IgD-negative memory B cell (primary cell): ENCODE measurements around the gene DEDD2. TPM values are rescaled to one million over a fixed set of nuclear protein-coding genes. Genes with fewer than 3 reads are reported as not detected.

Source experiments
- H3K27ac Mint-ChIP-seq, 3 donors: one replicate each; pipeline ENCODE4 v1.8.0; 2020 to 2022; ENCODE audit warnings: mild to moderate bottlenecking in 3 of 3, mixed read lengths in 3 of 3, moderate library complexity in 1 of 3
- H3K27me3 Mint-ChIP-seq: one replicate; pipeline ENCODE4 v1.8.0; 2021; ENCODE audit warnings: mixed read lengths
- H3K36me3 Mint-ChIP-seq: one replicate; pipeline ENCODE4 v1.8.0; 2020; ENCODE audit warnings: mild to moderate bottlenecking, mixed read lengths
- H3K4me1 Mint-ChIP-seq, 3 donors: one replicate each; pipeline ENCODE4 v1.8.0; 2020 to 2022; ENCODE audit warnings: mixed read lengths in 3 of 3, mild to moderate bottlenecking in 1 of 3
- H3K4me3 Mint-ChIP-seq, 4 donors: one replicate each; pipeline ENCODE4 v1.8.0; 2020 to 2022; ENCODE audit warnings: mild to moderate bottlenecking in 4 of 4, mixed read lengths in 4 of 4, moderate library complexity in 3 of 4
- H3K9me3 Mint-ChIP-seq, 3 donors: one replicate each; pipeline ENCODE4 v1.8.0; 2020 to 2021; ENCODE audit warnings: mixed read lengths in 3 of 3, mild to moderate bottlenecking in 1 of 3
- polyA plus RNA-seq: library from polyadenylated mRNA; unstranded; fragments of 300-500 nt; fragmentation: Illumina TruSeq; gene quantifications from one replicate; pipeline ENCODE4 v1.2.3, GENCODE V29; 2021

Gene DEDD2
- polyA plus RNA-seq, 1 donor from 2014 or later: 159 TPM

DNA sequence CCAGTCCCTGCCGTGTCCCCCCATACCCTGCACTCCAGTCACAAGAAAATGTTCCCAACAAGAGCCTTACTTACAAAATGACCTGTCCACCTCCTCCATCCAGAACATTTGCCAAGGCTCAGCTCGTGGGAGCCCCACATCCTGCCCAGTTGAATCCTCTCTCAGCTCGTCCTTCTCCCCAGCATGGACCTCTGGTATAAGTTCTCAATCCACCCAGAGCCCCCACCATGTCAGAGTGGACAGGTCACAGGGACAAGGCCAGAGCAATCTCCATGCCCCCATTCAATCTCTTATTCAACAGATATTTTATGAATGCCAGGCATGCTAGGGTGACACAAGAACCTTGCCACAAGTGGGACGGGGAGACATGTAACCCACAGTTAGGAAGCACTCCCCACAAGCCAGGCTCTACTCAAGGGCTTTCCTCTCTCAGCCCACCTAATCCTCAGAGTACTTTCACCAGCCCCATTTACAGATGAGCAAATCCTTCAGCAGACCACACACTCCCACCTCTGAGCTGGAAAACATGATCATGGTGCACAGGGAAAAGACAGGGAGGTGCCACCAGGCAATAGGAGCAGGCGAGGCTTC lies 15.1 kb downstream of the DEDD2 start:
- Mint-ChIP-seq H3K9me3 (no peaks in the 10 kb centered on the region), H3K27ac (peak overlapping the region; percentile 97 to 98 (median 98)), H3K4me3 (peak overlapping the region; percentile 76 to 88 (median 84)), H3K27me3 (peaks cover 1% of the 10 kb centered on the region), H3K36me3 (peaks cover 6% of the 10 kb centered on the region), H3K4me1 (peaks cover 48 to 59% (median 58%) of the 10 kb centered on the region in 3 donors)

DNA sequence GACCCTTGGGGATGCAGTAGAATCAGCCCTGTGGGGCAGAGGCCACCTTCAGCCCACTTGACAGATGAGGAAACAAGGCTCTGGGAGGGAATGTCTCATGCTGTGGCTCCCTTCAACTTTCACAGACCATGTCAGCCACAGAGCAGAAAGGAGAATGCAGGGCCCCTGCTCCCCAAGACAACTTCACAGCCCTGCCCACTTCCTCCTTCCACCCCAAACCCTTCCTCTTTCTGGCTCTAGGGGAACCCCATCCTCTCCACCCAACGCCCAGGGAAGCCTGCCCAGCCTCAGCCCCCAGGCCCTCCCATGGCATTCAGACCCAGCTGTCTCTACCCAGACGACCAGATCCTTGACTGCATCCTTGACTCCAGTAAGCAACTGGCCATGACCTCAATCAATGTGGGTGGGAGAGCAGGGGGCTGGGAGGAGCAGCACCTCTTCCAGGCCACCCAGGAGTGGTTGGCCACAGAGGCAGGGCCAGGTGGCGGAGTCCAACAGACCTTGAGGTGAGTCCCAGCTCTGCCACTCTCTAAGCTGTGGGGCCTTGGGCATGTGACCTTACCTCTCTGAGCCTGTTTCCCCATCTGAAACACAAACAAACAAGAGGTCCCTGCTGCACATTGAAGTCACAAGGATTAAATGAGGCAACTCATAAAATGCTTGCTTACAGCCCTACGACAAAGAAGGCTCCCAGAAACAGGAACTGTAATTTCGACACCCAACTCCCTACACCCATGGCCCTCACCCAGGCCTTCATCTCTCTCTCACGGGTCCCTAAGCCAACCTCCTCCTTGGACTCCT lies 15.8 kb downstream of the DEDD2 start:
- H3K27ac Mint-ChIP-seq: peak overlapping the region; percentile 97 to 98 (median 98)
- peak overlapping the region; percentile 76 to 88 (median 84) for H3K4me3 Mint-ChIP-seq
- peaks cover 1% of the 10 kb centered on the region for H3K27me3 Mint-ChIP-seq
- H3K36me3 Mint-ChIP-seq: peaks cover 6% of the 10 kb centered on the region
- H3K9me3 Mint-ChIP-seq: no peaks in the 10 kb centered on the region
- H3K4me1 Mint-ChIP-seq: peaks cover 48 to 65% (median 60%) of the 10 kb centered on the region in 3 donors

DNA sequence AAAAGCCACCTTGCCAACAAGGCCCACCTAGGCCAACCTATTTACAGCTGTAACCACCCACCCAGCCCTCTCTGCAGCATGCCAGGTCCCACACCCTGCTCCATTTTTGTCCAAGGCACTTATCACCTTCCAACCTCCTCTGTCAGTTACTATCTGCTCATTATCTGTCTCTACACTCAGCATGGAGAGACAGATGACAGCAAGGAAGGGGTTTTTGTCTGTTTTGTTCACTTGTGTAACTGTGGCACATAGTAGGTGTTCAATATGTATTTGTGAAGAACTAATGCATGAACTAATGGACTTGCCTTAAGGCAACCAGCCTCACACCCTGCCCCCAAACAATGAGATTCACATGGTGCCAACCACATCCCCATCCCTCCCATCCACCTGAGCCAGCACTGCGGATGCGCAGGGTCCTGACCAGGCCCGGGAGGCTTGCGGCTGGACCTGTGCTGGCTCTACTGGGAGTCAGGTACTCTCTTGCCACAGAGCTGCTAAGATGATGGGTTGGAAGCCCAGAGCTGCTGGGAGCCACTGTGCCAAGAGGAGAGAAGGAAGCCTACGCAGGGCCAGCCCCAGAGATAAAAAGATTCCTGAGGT lies 17.3 kb downstream of the DEDD2 start:
- Mint-ChIP-seq H3K27ac (peak overlapping the region; percentile 97 to 98 (median 97)), H3K4me3 (peak overlapping the region; percentile 80 to 92 (median 84)), H3K36me3 (peaks cover 4% of the 10 kb centered on the region)

DNA sequence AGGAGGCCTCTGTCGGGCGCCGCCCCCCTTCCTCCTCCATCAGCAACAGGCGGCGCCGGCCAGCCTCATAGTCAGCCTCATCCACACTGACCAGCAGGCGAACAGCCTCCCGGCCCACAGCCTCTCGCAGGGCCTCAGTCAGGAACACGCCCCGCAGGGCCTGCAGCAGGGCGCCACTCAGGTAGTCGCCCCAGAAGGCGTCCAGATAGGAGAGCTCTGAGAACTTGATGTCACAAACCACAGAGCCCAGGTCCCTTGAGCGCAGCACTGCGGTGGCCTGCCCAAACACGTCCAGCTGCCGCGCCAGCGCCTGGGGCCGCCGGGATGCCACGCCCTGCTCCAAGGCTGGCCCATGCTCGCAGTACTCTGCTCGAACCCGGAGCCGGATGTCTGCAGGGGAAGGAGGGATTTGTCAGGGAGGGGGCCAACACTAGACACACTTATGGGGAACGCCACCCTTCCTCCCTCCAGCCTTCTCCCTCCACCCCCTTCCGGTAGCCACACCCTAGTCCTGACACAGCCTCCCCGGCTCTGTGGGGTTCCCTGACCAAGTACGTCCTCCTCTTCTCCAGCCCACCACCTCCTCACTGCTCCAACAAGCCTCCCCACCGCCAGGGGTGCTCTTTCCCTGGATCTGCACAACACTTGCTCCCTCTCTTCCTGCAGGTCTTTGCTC lies 17.9 kb downstream of the DEDD2 start:
- Mint-ChIP-seq H3K4me3 (peak overlapping the region; percentile 80 to 92 (median 84)), H3K9me3 (no peaks in the 10 kb centered on the region), H3K36me3 (peaks cover 4% of the 10 kb centered on the region), H3K4me1 (peaks cover 44 to 66% (median 57%) of the 10 kb centered on the region in 3 donors), H3K27ac (peak overlapping the region; percentile 97 to 98 (median 97)), H3K27me3 (peaks cover 1% of the 10 kb centered on the region)

More for the DNA sequence above, 17.3 kb downstream of the DEDD2 start:
- H3K27me3 Mint-ChIP-seq: peaks cover 1% of the 10 kb centered on the region
- no peaks in the 10 kb centered on the region for H3K9me3 Mint-ChIP-seq
- H3K4me1 Mint-ChIP-seq: peaks cover 44 to 69% (median 63%) of the 10 kb centered on the region in 3 donors

DNA sequence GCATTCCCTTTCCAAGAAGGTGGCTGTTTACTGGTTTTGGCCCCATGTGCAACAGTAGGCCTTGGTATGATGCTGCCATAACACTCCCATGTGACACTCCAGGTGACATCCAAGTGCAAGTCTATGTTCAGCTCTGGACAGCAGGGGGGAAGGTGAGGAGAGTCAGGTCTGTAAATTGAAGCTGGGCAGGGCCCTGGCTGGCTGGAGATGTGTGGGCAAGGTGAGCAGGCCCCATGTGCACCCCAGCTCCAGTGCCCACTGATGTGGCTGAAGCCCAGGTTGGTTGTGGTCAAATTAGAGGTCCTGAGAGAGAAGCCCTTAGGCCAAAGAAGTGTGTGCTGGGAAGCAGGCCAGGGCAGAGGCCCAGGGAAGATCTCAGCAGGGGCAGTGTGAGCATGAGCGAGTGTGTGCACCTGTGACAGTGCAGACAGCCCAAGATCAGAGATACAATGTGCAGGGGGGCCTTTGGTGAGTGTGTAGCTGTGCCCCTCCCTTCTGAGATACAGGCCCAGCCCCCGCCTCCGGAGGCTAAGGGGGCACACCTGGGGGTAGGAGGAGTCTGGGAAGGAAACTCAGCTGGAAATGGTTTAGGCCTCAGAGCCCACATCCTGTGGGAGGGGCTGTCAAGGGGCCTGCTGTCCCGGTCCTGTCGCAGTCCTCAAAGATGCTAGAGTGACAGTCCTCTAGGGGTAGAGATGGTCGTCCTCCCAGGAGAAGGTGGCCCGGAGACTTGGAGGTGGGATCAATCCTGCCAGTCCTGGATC lies 18.6 kb downstream of the DEDD2 start:
- Mint-ChIP-seq H3K27ac (peak overlapping the region; percentile 97 to 98 (median 97)), H3K4me3 (peak overlapping the region; percentile 80 to 92 (median 84)), H3K27me3 (peaks cover 1% of the 10 kb centered on the region), H3K9me3 (no peaks in the 10 kb centered on the region), H3K36me3 (peaks cover 2% of the 10 kb centered on the region), H3K4me1 (peaks cover 49 to 65% (median 57%) of the 10 kb centered on the region in 3 donors)

DNA sequence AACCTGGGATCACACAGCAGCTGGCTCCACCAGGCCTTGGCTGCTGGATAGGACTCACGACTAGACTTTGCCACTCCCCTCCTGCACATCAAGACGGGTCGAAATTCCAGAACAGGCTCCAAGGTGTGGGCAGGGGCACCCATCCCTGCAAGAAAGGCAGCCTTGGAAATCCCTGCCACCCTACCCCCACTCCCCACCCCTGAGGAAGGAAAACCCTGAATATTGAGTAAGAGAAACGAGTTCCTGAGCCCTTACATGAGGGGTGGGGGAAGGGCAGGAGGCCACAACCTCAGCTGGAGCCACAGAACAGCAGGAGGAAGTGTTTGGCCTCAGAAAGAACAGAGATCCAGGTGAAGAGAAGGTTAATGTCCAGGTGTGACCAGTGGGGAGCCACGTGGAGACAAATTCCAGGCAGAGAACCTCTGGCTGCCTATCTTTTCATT lies 20.1 kb downstream of the DEDD2 start:
- Mint-ChIP-seq H3K9me3 (peaks cover 0 to 2% (median 0%) of the 10 kb centered on the region in 3 donors), H3K27ac (peak overlapping the region in 1 of 3 donors; percentile 81), H3K36me3 (peaks cover 3% of the 10 kb centered on the region), H3K27me3 (no peaks in the 10 kb centered on the region), H3K4me1 (peaks cover 44 to 59% (median 46%) of the 10 kb centered on the region in 3 donors), H3K4me3 (peak overlapping the region in 3 of 4 donors; percentile 16 to 68 (median 63))

DNA sequence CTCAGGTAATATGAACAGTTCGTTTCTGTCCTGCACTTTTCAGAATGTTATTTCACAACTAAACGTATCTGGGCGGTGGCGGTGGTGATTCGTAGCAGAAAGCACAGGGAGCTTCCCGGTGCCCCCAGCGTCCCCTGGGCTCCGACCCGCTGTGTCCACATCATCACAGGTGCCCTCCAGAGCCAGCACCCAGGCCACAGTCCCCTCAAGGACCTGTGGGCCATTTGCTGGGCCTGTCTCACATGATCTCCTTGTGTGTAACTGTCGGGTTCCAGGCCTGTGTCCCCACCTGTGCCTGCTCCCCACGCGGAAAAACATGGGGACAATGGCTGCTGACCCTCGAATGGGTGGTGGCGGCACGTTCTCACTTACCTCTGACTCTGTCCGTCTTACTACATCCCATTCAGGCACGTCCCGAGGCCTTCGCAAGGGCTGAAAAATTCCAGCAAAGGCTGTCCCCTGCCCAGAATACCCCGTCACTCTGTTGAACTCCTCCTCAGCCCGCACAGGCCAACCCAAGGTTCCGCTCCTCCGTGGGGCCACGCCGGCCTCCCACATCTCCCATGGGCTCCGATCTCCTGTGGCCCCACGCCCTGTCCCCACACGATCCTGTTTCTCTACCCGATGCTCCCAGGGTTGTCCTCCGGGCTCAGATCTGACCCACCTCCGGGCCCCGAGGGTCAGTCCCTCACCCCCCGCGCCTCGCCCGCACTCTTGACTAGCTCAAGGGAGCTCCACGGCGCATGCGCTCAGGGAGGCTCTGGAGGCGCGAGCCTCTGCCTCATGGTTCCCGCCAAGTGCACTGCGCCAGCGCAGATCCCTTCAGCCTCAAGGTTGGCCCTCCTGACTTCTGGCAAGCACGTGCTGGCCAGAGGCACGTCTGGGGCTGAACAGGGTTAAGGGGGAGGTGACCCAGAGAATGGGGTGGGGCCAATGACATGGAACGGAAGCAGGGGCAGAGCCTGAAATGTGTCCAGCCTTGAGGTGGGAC lies 21.2 kb downstream of the DEDD2 start:
- Mint-ChIP-seq H3K27ac (peak overlapping the region in 1 of 3 donors; percentile 39), H3K27me3 (no peaks in the 10 kb centered on the region), H3K4me1 (peaks cover 35 to 52% (median 37%) of the 10 kb centered on the region in 3 donors), H3K9me3 (peaks cover 0 to 2% (median 0%) of the 10 kb centered on the region in 3 donors), H3K36me3 (peaks cover 3% of the 10 kb centered on the region), H3K4me3 (peak overlapping the region in 1 of 4 donors; percentile 65)

DNA sequence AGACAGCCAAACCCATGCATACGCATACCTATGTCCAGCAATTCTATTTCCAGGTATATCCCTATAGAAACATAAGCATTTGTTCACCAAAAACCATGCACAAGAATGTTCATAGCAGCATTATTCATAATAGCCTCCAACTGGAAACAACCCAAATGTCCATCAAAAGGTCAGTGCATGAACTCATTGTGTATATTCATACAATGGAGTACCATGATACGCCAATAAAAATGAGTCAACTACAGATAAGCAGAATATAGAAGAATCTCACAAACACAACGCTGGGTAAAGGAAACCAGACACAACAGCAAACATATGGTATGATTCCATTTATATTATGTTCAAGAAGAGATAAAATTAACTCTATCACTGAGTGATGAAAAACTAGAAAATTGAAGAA lies 23.8 kb downstream of the DEDD2 start:
- Mint-ChIP-seq H3K27ac (peak overlapping the region in 2 of 3 donors; percentile 68 to 94), H3K4me3 (no peak overlapping the region), H3K36me3 (peaks cover 4% of the 10 kb centered on the region), H3K4me1 (peaks cover 20 to 37% (median 25%) of the 10 kb centered on the region in 3 donors), H3K27me3 (no peaks in the 10 kb centered on the region), H3K9me3 (peaks cover 0 to 2% (median 0%) of the 10 kb centered on the region in 3 donors)

DNA sequence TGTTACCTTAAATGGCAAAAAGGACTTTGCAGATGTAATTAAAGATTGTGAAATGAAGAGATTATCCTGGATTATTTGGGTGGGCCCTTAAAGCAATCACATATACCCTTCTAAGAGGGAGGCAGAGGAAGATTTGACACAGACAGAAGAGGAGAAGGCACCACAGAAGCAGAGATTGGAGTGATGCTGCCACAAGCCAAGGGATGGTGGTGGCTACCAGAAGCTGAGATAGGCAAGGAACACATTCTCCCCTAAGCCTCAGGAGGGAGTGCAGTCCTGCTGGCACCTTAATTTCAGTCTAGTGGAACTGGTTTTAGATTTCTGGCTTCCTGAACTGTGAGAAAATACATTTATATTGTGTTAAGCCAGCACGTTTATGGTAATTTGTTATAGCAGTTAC lies 24.2 kb downstream of the DEDD2 start:
- peaks cover 0 to 2% (median 0%) of the 10 kb centered on the region in 3 donors for H3K9me3 Mint-ChIP-seq
- H3K27ac Mint-ChIP-seq: no peak overlapping the region
- peaks cover 17 to 35% (median 23%) of the 10 kb centered on the region in 3 donors for H3K4me1 Mint-ChIP-seq
- peaks cover 4% of the 10 kb centered on the region for H3K36me3 Mint-ChIP-seq
- no peaks in the 10 kb centered on the region for H3K27me3 Mint-ChIP-seq
- H3K4me3 Mint-ChIP-seq: no peak overlapping the region

DNA sequence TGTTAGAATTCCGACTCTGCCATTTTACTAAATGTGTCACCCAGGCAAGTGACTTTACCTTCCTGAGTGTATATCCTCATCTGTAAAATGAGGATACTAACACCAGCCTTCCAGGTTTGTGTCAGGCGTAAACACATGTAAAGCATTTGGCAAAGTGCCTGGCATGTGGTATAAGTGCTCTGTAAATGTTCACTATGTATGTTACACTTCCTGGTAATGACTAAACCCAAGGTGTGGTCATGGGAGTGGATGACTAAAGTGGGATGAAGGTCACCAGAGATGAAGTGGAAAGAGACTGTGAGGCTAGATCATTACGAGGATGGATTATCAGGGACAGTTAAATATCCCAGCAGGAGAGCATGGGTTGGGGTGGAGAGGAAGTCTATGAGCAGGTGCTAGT lies 25.6 kb downstream of the DEDD2 start:
- H3K36me3 Mint-ChIP-seq: peaks cover 4% of the 10 kb centered on the region
- H3K4me3 Mint-ChIP-seq: no peak overlapping the region
- H3K27me3 Mint-ChIP-seq: no peaks in the 10 kb centered on the region
- H3K9me3 Mint-ChIP-seq: peaks cover 0 to 2% (median 0%) of the 10 kb centered on the region in 3 donors
- peak overlapping the region in 1 of 3 donors; percentile 0 for H3K27ac Mint-ChIP-seq
- H3K4me1 Mint-ChIP-seq: peaks cover 18 to 27% (median 23%) of the 10 kb centered on the region in 3 donors

DNA sequence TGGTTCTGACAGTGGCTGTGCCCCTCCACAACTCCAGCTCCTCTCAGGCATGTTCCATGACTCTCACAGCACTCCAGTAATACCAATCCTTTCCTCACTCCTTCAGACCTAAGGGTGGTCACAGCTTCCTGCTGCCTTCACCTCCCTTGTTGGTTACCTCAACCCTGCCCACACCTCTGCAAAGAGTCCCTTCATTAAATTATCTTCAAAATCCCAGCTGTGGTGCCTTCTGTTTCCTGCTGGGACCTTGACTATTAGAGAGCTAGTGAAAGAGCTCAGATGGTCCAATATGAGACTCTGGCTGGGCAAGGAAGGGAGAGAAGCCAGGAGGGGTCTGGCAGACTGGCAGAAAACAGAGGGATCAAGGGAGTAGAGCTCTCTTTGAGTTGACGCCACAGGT lies 26.1 kb downstream of the DEDD2 start:
- Mint-ChIP-seq H3K27ac (peak overlapping the region in 1 of 3 donors; percentile 12), H3K4me1 (peaks cover 19 to 24% (median 23%) of the 10 kb centered on the region in 3 donors), H3K4me3 (no peak overlapping the region), H3K9me3 (peaks cover 0 to 2% (median 0%) of the 10 kb centered on the region in 3 donors), H3K27me3 (no peaks in the 10 kb centered on the region), H3K36me3 (peaks cover 4% of the 10 kb centered on the region)

DNA sequence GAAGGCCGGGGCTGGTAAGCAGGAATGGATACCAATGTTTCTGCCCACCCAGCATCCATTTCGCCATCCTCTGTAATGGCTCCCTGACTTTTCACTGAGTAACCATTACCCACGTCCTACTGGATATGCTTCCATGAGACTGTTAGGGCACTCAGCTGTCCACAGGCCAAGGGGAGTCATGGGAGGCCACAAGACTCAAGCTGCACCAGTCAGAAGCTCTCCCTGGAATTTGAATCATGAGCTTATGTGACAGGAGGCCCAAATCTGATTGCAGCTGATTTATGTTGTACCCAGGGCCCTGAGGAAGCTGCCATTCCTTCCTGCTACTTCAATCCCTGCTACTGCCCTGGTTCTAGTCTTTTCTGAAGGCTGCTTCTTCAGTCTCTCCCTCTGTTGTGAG lies 28.3 kb downstream of the DEDD2 start:
- Mint-ChIP-seq H3K27ac (no peak overlapping the region), H3K4me1 (peaks cover 24 to 38% (median 33%) of the 10 kb centered on the region in 3 donors), H3K27me3 (no peaks in the 10 kb centered on the region), H3K9me3 (peaks cover 0 to 2% (median 0%) of the 10 kb centered on the region in 3 donors), H3K4me3 (no peak overlapping the region), H3K36me3 (peaks cover 4% of the 10 kb centered on the region)

DNA sequence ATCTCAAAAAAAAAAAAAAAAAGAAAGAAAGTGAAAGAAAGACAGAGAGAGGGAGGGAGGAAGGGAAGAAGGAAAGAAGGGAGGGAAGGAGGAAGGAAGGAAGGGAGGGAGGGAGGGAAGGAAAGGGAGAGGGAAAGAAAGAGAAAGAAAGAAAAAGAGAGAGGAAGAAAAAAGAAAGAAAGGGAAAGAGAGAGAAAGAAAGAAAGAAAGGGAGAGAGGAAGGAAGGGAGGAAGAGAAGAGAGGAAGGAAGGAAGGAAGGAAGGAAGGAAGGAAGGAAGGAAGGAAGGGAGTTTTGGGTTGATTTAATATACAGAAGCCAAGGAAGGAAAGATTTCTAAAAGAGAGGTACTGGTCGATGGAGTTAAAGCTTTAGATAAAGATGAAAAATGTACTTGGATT lies 28.8 kb downstream of the DEDD2 start:
- Mint-ChIP-seq H3K27ac (no peak overlapping the region), H3K27me3 (no peaks in the 10 kb centered on the region), H3K9me3 (peaks cover 0 to 2% (median 0%) of the 10 kb centered on the region in 3 donors), H3K4me3 (no peak overlapping the region), H3K36me3 (peaks cover 4% of the 10 kb centered on the region), H3K4me1 (peaks cover 25 to 34% (median 32%) of the 10 kb centered on the region in 3 donors)
